A549 (cell line): Measurements from ENCODE around the gene PDE7B. TPM values are rescaled to one million over a fixed set of nuclear protein-coding genes. Genes with fewer than 3 reads are reported as not detected.
A peak's percentile ranks its signal among the peaks of the same experiment; 100 is the strongest.

Source experiments
- ATAC-seq, 2 experiments: fragments of 200-7000 bp in 1 of 2; fragments of >200 bp in 1 of 2; cut with Nextera tagmentation in 1 of 2; cut with Tn5 transposase in 1 of 2; 3 replicates each; pipeline versions ENCODE4 v1.8.0 to v1.9.1; 2018 to 2020; ENCODE audit warnings: mild to moderate bottlenecking in 1 of 2, moderate library complexity in 1 of 2
- CTCF ChIA-PET: fragments of 300-600 bp; sonication (Branson Sonifier 250); formaldehyde crosslinking; extraction: SDS; loops from one replicate; lab custom pipeline; 2021; ENCODE audit warnings: antibody characterized with exemption, inconsistent platforms; lab: Yijun Ruan, JAX
- POLR2A ChIA-PET: fragments of 350-600 bp; formaldehyde crosslinking; extraction: SDS; loops from one replicate; lab custom pipeline; 2021; ENCODE audit warnings: antibody characterized with exemption, inconsistent platforms; lab: Yijun Ruan, JAX
- DNase-seq, 2 experiments: peaks; one replicate each; pipeline versions ENCODE4 v3.0.0 to v3.0.0-alpha.2; 2011 to 2016; ENCODE audit warnings: low read depth in 1 of 2, low spot score in 1 of 2
- FAIRE-seq: peaks from 2 replicates; lab custom pipeline; 2011; peaks lifted over from hg19 to GRCh38; lab: Jason Lieb, UNC
- H3K27ac ChIP-seq, 2 experiments: fragments of >200 bp; sonication (Bioruptor Twin); formaldehyde crosslinking; 3 replicates each; pipeline ENCODE4 v1.5.1; 2016 to 2017
- H3K4me1 ChIP-seq: fragments of >200 bp; sonication (Bioruptor Twin); formaldehyde crosslinking; 3 replicates; pipeline ENCODE4 v1.6.1; 2016
- H3K4me2 ChIP-seq: fragments of >200 bp; sonication (Bioruptor Twin); formaldehyde crosslinking; 3 replicates; pipeline ENCODE4 v1.6.1; 2016
- H3K4me3 ChIP-seq: fragments of >200 bp; sonication (Bioruptor Twin); formaldehyde crosslinking; 3 replicates; pipeline ENCODE4 v1.5.1; 2016
- H3K9me3 ChIP-seq: fragments of >200 bp; sonication (Bioruptor Twin); formaldehyde crosslinking; 3 replicates; pipeline ENCODE4 v1.6.1; 2016
- BHLHE40 ChIP-seq: IDR thresholded peaks from 2 replicates; pipeline ENCODE4 v1.6.1; 2012; ENCODE audit warnings: low read depth, low read length, inconsistent platforms
- CHD2 ChIP-seq: fragments of 150-350 bp; IDR thresholded peaks from 2 replicates; pipeline ENCODE4 v1.6.1; 2014; ENCODE audit warnings: low read length; ENCODE audit not compliant: partially characterized antibody
- EHMT2 ChIP-seq: fragments of 200-600 bp; sonication (generic); IDR thresholded peaks from 2 replicates; pipeline ENCODE4 v1.6.1; 2016; ENCODE audit warnings: antibody characterized with exemption, low read depth, mild to moderate bottlenecking, moderate library complexity
- EP300 ChIP-seq, 2 experiments: fragments of >200 bp; sonication (Bioruptor Twin); formaldehyde crosslinking; IDR thresholded peaks; 2 replicates in 1 of 2; 3 replicates in 1 of 2; pipeline ENCODE4 v1.6.1; 2016 to 2017
- ESRRA ChIP-seq: fragments of 150-350 bp; IDR thresholded peaks from 2 replicates; pipeline ENCODE4 v1.6.1; 2014; ENCODE audit warnings: mild to moderate bottlenecking, low read length, borderline replicate concordance
- FOSL2 ChIP-seq, 2 experiments: fragments of 450-650 bp in 1 of 2; fragments of >200 bp in 1 of 2; sonication (Bioruptor Twin) in 1 of 2; formaldehyde crosslinking; IDR thresholded peaks; 2 replicates each; pipeline versions ENCODE4 v1.5.0 to v1.6.1; 2016 to 2020; ENCODE audit warnings: mild to moderate bottlenecking in 1 of 2, moderate library complexity in 1 of 2
- GATA3 ChIP-seq: IDR thresholded peaks from 2 replicates; pipeline ENCODE4 v1.6.1; 2012; ENCODE audit warnings: borderline replicate concordance
- HOXA7 ChIP-seq: fragments of 250-450 bp; sonication (Bioruptor Pico); IDR thresholded peaks from 2 replicates; pipeline ENCODE4 v1.5.0; 2020; ENCODE audit warnings: mild to moderate bottlenecking, moderate library complexity
- HOXB13 ChIP-seq: fragments of 250-450 bp; sonication (Bioruptor Pico); IDR thresholded peaks from 2 replicates; pipeline ENCODE4 v1.5.0; 2020; ENCODE audit warnings: low read depth, mild to moderate bottlenecking, moderate library complexity
- HOXB5 ChIP-seq: fragments of 250-450 bp; sonication (Bioruptor Pico); IDR thresholded peaks from 2 replicates; pipeline ENCODE4 v1.5.0; 2020; ENCODE audit warnings: mild to moderate bottlenecking, moderate library complexity
- JUN ChIP-seq, 2 experiments: fragments of >200 bp; sonication (Bioruptor Twin); formaldehyde crosslinking; IDR thresholded peaks; 2 replicates in 1 of 2; 3 replicates in 1 of 2; pipeline ENCODE4 v1.6.1; 2016 to 2017
- KDM5A ChIP-seq: fragments of 200-600 bp; sonication (generic); IDR thresholded peaks from 2 replicates; pipeline ENCODE4 v1.6.1; 2016; ENCODE audit warnings: antibody characterized with exemption, mild to moderate bottlenecking
- MAZ ChIP-seq: fragments of 150-350 bp; IDR thresholded peaks from 2 replicates; pipeline ENCODE4 v1.6.1; 2014; ENCODE audit warnings: antibody characterized with exemption, low read depth, low read length, borderline replicate concordance
- MYC ChIP-seq: IDR thresholded peaks from 2 replicates; pipeline ENCODE4 v1.6.1; 2012; ENCODE audit warnings: mild to moderate bottlenecking, inconsistent platforms, low read length, improper control_type of control experiment, borderline replicate concordance
- NPAS2 ChIP-seq: fragments of 250-450 bp; sonication (Bioruptor Pico); IDR thresholded peaks from 2 replicates; pipeline ENCODE4 v1.8.0; 2022; ENCODE audit warnings: mild to moderate bottlenecking, moderate library complexity, borderline replicate concordance
- PHF8 ChIP-seq: fragments of 200-600 bp; sonication (generic); IDR thresholded peaks from 2 replicates; pipeline ENCODE4 v1.6.1; 2016; ENCODE audit warnings: low read depth, mild to moderate bottlenecking, antibody characterized with exemption, moderate library complexity, borderline replicate concordance
- POLR2A ChIP-seq: IDR thresholded peaks from 2 replicates; pipeline ENCODE4 v1.6.1; 2012; ENCODE audit warnings: mild to moderate bottlenecking, low read length
- RAD21 ChIP-seq, 2 experiments: fragments of >200 bp in 1 of 2; sonication (Bioruptor Twin) in 1 of 2; formaldehyde crosslinking in 1 of 2; IDR thresholded peaks in 1 of 2; conservative IDR thresholded peaks in 1 of 2; 2 replicates in 1 of 2; 3 replicates in 1 of 2; pipeline ENCODE4 v1.6.1; 2012 to 2018; ENCODE audit warnings: inconsistent platforms in 1 of 2
- RCOR1 ChIP-seq: fragments of 150-350 bp; IDR thresholded peaks from 2 replicates; pipeline ENCODE4 v1.6.1; 2014; ENCODE audit warnings: antibody characterized with exemption, low read length, low read depth
- RNF2 ChIP-seq: fragments of 200-600 bp; sonication (generic); IDR thresholded peaks from 2 replicates; pipeline ENCODE4 v1.6.1; 2016; ENCODE audit warnings: low read depth, mild to moderate bottlenecking, antibody characterized with exemption, moderate library complexity, borderline replicate concordance
- SMC3 ChIP-seq: fragments of >200 bp; sonication (Bioruptor Twin); formaldehyde crosslinking; IDR thresholded peaks from 3 replicates; pipeline ENCODE4 v1.6.1; 2018; ENCODE audit warnings: inconsistent platforms
- TP53 ChIP-seq: fragments of 250-450 bp; sonication (Bioruptor Pico); IDR thresholded peaks from 2 replicates; pipeline ENCODE4 v1.5.0; 2021; ENCODE audit warnings: mild to moderate bottlenecking, moderate library complexity
- ZC3H11A ChIP-seq: fragments of 450-650 bp; IDR thresholded peaks from 2 replicates; pipeline ENCODE4 v1.6.1; 2014; ENCODE audit warnings: antibody characterized with exemption, mild to moderate bottlenecking
- ZSCAN20 ChIP-seq: fragments of 250-450 bp; sonication (Bioruptor Pico); IDR thresholded peaks from 2 replicates; pipeline ENCODE4 v1.8.0; 2022; ENCODE audit warnings: mild to moderate bottlenecking, moderate library complexity
- WGBS: methylation state at CpG from one replicate; pipeline ENCODE4 v1.1.6; 2017; ENCODE audit errors: missing lambda C conversion rate; 5-methylcytosine and 5-hydroxymethylcytosine counted together
- polyA plus RNA-seq, 4 experiments: library from polyadenylated mRNA; depleted of rRNA in 3 of 4; stranded (reverse); fragments of >200 nt; fragmentation: RNase III in 1 of 4; extraction: RNeasy Plus Mini Kit Qiagen cat#74134 plus additional on column Dnase treatment in 1 of 4; gene quantifications; 2 replicates in 3 of 4; 3 replicates in 1 of 4; pipeline ENCODE4 v1.2.3, GENCODE V29; 2011 to 2017
- TF ChIP-seq, protein P1 (sequence below): fragments of 150-350 bp; IDR thresholded peaks from 2 replicates; pipeline ENCODE4 v1.6.1; 2014; ENCODE audit warnings: low read depth, mild to moderate bottlenecking, low read length
- TF ChIP-seq, protein P2 (sequence below): fragments of 250-450 bp; sonication (Bioruptor Pico); IDR thresholded peaks from 2 replicates; pipeline ENCODE4 v1.5.0; 2020; ENCODE audit warnings: low read depth, mild to moderate bottlenecking, moderate library complexity
- TF ChIP-seq, protein P3 (sequence below): fragments of >200 bp; sonication (Bioruptor Twin); formaldehyde crosslinking; IDR thresholded peaks from 3 replicates; pipeline ENCODE4 v1.5.1; 2016

Gene PDE7B
- polyA plus RNA-seq, 2 of the 4 experiments (the other 2 are of a cell fraction): 6.6 to 13.8 TPM

- peak; percentile 76 to 78; a peak in 5 of 6 replicates for ATAC-seq
- H3K9me3 ChIP-seq: no peaks in the 10 kb centered on the region
- CTCF ChIA-PET: interaction anchor here (0.6 to 1.5 kb wide), 3 partner anchors 305 to 417 kb away, joined by 3 read pairs; no protein-coding TSS in a partner anchor
Measured at GRCh38 chr6:135922174-135922573, 70.7 kb downstream of the PDE7B start.

DNA sequence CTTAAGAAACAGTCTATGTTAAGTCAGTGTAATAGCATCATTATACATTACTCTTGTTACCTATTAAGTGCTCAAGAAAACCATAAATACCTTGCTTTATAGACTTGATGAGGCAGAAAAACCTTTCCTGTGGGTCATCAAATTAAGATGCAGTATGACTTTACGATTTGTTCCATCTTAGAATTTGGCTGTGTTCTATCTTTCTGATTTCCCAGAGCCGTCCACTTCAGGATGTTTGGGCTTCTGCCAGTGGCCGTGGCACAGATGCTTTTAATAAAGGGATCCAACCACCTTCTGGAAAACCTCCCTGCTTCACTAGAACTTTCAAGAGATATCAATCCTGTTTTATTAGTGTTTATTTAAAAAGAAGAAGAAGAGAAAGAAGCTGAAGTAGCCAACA is 71.2 kb downstream of the PDE7B start:
- ChIA-PET CTCF (interaction anchor here (0.6 to 1.5 kb wide), 3 partner anchors 304 to 417 kb away, joined by 3 to 4 read pairs (median 3); no protein-coding TSS in a partner anchor), POLR2A (no interaction called here)
- H3K4me3 ChIP-seq: no peak overlapping the region
- H3K9me3 ChIP-seq: no peaks in the 10 kb centered on the region
- DNase-seq (no peak), ATAC-seq (no peak), FAIRE-seq (no peak)
- H3K27ac ChIP-seq: peak overlapping the region; percentile 48 to 62; a peak in 5 of 6 replicates
- TF ChIP-seq ESRRA (no peak), MAZ (no peak), GATA3 (no peak), EHMT2 (no peak), RCOR1 (no peak), RAD21 (conservative IDR thresholded peaks at IDR 0.05 in 1 of 2, IDR thresholded peaks at IDR 0.05 in 1 of 2) (no peak), HOXA7 (CRISPR knock-in tag) (no peak)
- H3K4me1 ChIP-seq: peaks cover 27% of the 10 kb centered on the region
- H3K4me2 ChIP-seq: peak overlapping the region; percentile 39
- 69% methylated on average over 3 of the region's 3 CpGs for WGBS

More at GRCh38 chr6:135922174-135922573, 70.7 kb downstream of the PDE7B start:
- DNase-seq (peak in 1 of 2 experiments; percentile 68), FAIRE-seq (peak; percentile 63)
- TF ChIP-seq EP300 (IDR thresholded peaks at IDR 0.05): no peak
- TF ChIP-seq TP53: no peak
- TF ChIP-seq FOSL2 (IDR thresholded peaks at IDR 0.05): peak; percentile 59
- peak; percentile 66 for TF ChIP-seq FOSL2 (CRISPR knock-in tag; IDR thresholded peaks at IDR 0.05)
- peak; percentile 24; the same call in 1 of the 2 replicates for TF ChIP-seq GATA3
- H3K4me3 ChIP-seq: no peak overlapping the region
- peaks cover 27% of the 10 kb centered on the region for H3K4me1 ChIP-seq
- peak overlapping the region; percentile 39 for H3K4me2 ChIP-seq
- POLR2A ChIA-PET: no interaction called here
- H3K27ac ChIP-seq: peak overlapping the region; percentile 48 to 62; a peak in 5 of 6 replicates

DNA sequence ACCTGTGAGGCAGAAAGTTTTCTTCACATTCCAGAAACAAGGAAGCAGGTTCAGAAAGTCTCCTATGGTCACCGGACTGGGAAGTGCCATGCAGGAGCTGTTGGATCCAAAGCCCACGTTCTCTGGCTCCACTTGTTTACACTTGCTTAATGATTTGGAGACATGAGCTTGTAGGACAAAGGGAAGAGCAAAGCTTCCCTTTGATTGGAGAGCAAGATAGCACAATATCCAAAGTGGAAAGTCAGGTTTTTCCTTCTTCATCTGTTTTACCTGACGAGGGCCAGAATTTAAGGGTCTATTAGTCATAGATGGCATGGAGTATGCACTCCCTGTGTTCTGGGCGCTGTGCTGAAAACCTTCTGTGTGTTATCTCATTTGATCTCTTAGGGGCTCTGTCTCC is 81.2 kb downstream of the PDE7B start:
- no peak overlapping the region for H3K4me3 ChIP-seq
- H3K4me2 ChIP-seq: peak overlapping the region; percentile 24; the same call in 2 of the 3 replicates
- FAIRE-seq: no peak
- CTCF ChIA-PET: interaction anchor here (1.0 kb wide), 1 partner anchor 397 kb away, joined by 3 read pairs; no protein-coding TSS in a partner anchor
- no peak for ATAC-seq
- H3K9me3 ChIP-seq: no peaks in the 10 kb centered on the region
- H3K27ac ChIP-seq: peak overlapping the region; percentile 38 to 76; a peak in 5 of 6 replicates
- WGBS: 61% methylated on average over 4 of the region's 4 CpGs
- DNase-seq: no peak
- H3K4me1 ChIP-seq: peaks cover 40% of the 10 kb centered on the region
- TF ChIP-seq, protein P1, sequence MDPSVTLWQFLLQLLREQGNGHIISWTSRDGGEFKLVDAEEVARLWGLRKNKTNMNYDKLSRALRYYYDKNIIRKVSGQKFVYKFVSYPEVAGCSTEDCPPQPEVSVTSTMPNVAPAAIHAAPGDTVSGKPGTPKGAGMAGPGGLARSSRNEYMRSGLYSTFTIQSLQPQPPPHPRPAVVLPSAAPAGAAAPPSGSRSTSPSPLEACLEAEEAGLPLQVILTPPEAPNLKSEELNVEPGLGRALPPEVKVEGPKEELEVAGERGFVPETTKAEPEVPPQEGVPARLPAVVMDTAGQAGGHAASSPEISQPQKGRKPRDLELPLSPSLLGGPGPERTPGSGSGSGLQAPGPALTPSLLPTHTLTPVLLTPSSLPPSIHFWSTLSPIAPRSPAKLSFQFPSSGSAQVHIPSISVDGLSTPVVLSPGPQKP: no peak
- TF ChIP-seq, protein P2, sequence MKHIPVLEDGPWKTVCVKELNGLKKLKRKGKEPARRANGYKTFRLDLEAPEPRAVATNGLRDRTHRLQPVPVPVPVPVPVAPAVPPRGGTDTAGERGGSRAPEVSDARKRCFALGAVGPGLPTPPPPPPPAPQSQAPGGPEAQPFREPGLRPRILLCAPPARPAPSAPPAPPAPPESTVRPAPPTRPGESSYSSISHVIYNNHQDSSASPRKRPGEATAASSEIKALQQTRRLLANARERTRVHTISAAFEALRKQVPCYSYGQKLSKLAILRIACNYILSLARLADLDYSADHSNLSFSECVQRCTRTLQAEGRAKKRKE (CRISPR knock-in tag): no peak
- TF ChIP-seq POLR2A (no peak), SMC3 (no peak), HOXB5 (CRISPR knock-in tag) (no peak), RAD21 (conservative IDR thresholded peaks at IDR 0.05 in 1 of 2, IDR thresholded peaks at IDR 0.05 in 1 of 2) (no peak), CHD2 (no peak), FOSL2 (IDR thresholded peaks at IDR 0.05) (no peak), FOSL2 (CRISPR knock-in tag; IDR thresholded peaks at IDR 0.05) (no peak), NPAS2 (no peak), HOXB13 (CRISPR knock-in tag) (no peak), ZSCAN20 (CRISPR knock-in tag) (no peak), MYC (no peak), RCOR1 (no peak), JUN (IDR thresholded peaks at IDR 0.05) (no peak), RNF2 (no peak), PHF8 (no peak), BHLHE40 (no peak), ZC3H11A (no peak), KDM5A (no peak)
- TF ChIP-seq, protein P3, sequence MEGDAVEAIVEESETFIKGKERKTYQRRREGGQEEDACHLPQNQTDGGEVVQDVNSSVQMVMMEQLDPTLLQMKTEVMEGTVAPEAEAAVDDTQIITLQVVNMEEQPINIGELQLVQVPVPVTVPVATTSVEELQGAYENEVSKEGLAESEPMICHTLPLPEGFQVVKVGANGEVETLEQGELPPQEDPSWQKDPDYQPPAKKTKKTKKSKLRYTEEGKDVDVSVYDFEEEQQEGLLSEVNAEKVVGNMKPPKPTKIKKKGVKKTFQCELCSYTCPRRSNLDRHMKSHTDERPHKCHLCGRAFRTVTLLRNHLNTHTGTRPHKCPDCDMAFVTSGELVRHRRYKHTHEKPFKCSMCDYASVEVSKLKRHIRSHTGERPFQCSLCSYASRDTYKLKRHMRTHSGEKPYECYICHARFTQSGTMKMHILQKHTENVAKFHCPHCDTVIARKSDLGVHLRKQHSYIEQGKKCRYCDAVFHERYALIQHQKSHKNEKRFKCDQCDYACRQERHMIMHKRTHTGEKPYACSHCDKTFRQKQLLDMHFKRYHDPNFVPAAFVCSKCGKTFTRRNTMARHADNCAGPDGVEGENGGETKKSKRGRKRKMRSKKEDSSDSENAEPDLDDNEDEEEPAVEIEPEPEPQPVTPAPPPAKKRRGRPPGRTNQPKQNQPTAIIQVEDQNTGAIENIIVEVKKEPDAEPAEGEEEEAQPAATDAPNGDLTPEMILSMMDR: no peak
- POLR2A ChIA-PET: no interaction called here
